UCSD-AML1 (cell line): ENCODE results near the gene PSMB2.

ENCODE experiments used
- DNase-seq: peaks from one replicate; lab custom pipeline; 2025; ENCODE audit not compliant: unreplicated experiment; lab: John Stamatoyannopoulos, UW

PSMB2 gene

GRCh38 chr1:35573198-35574124 lies 67.9 kb downstream of the PSMB2 start, which contains the start of gene TFAP2E:
Gene TFAP2E (plus strand): TSS chr1:35573314. CDS start chr1:35573578, 264 bp downstream.
- no peak for DNase-seq

- no peak for DNase-seq
Measured at GRCh38 chr1:35572296-35572695, 69.0 kb downstream of the PSMB2 start.

- DNase-seq: no peak
Measured at GRCh38 chr1:35571263-35571662, 70.1 kb downstream of the PSMB2 start.

- DNase-seq: no peak
Measured at GRCh38 chr1:35570589-35571137, 70.7 kb downstream of the PSMB2 start.

GRCh38 chr1:35569936-35570335 lies 71.4 kb downstream of the PSMB2 start:
- DNase-seq: no peak

GRCh38 chr1:35568975-35569395 lies 72.3 kb downstream of the PSMB2 start:
- DNase-seq: peak; percentile 67

- DNase-seq: no peak
Measured at GRCh38 chr1:35567947-35568558, 73.3 kb downstream of the PSMB2 start.

- no peak for DNase-seq
Measured at GRCh38 chr1:35565742-35566133, 75.6 kb downstream of the PSMB2 start.

- no peak for DNase-seq
Measured at GRCh38 chr1:35564884-35565741, 76.2 kb downstream of the PSMB2 start.

GRCh38 chr1:35564037-35564883 lies 77.1 kb downstream of the PSMB2 start:
- peak; percentile 66 for DNase-seq

GRCh38 chr1:35563166-35563565 lies 78.2 kb downstream of the PSMB2 start:
- DNase-seq: no peak

GRCh38 chr1:35561972-35562680 lies 79.2 kb downstream of the PSMB2 start:
- DNase-seq: no peak

- DNase-seq: no peak
Measured at GRCh38 chr1:35561297-35561971, 79.9 kb downstream of the PSMB2 start.

GRCh38 chr1:35560256-35561225 lies 80.8 kb downstream of the PSMB2 start:
- DNase-seq: no peak

GRCh38 chr1:35559317-35559944 lies 81.9 kb downstream of the PSMB2 start:
- DNase-seq: no peak

GRCh38 chr1:35558374-35559316 lies 82.7 kb downstream of the PSMB2 start:
- DNase-seq: no peak
